C4-2B (cell line): ENCODE data around the gene THSD7B.
"Not testable (repeated sequence)": the region's sequence is repeated elsewhere in the genome, so short reads cannot be mapped to it uniquely, and the experiment has no call there.

Experiments
- H3K27ac ChIP-seq: fragments of 450-650 bp; 2 replicates; pipeline ENCODE4 v1.5.1; 2017
- CTCF ChIP-seq: fragments of 450-650 bp; conservative IDR thresholded peaks from 2 replicates; pipeline ENCODE4 v1.5.1; 2017; ENCODE audit warnings: mild to moderate bottlenecking
- ZFX ChIP-seq: fragments of 450-650 bp; IDR thresholded peaks from 2 replicates; pipeline ENCODE4 v1.6.1; 2017

THSD7B gene

GRCh38 chr2:137321566-137321965 is 556.2 kb downstream of the THSD7B start:
- H3K27ac ChIP-seq = no peak overlapping the region
- TF ChIP-seq ZFX (no peak), CTCF (no peak)

- not testable (repeated sequence) for H3K27ac ChIP-seq
These were observed 566.2 kb downstream of the THSD7B start for GRCh38 chr2:137331562-137331961.

- TF ChIP-seq CTCF = no peak
- no peak for TF ChIP-seq ZFX
- H3K27ac ChIP-seq = no peak overlapping the region
These were observed 568.2 kb downstream of the THSD7B start for GRCh38 chr2:137333386-137334165.

- TF ChIP-seq ZFX = no peak
- no peak for TF ChIP-seq CTCF
- H3K27ac ChIP-seq = no peak overlapping the region
These were observed 570.7 kb downstream of the THSD7B start for GRCh38 chr2:137336067-137336466.

- TF ChIP-seq CTCF (no peak), ZFX (no peak)
- no peak overlapping the region for H3K27ac ChIP-seq
These were observed 573.7 kb downstream of the THSD7B start for GRCh38 chr2:137339051-137339450.

- no peak for TF ChIP-seq ZFX
- TF ChIP-seq CTCF = no peak
- no peak overlapping the region for H3K27ac ChIP-seq
These were observed 580.6 kb downstream of the THSD7B start for GRCh38 chr2:137345994-137346393.

GRCh38 chr2:137348301-137348700 is 583.0 kb downstream of the THSD7B start:
- TF ChIP-seq CTCF (no peak), ZFX (no peak)

GRCh38 chr2:137357634-137358033 is 592.3 kb downstream of the THSD7B start:
- H3K27ac ChIP-seq = no peak overlapping the region
- TF ChIP-seq CTCF (no peak), ZFX (no peak)

More at GRCh38 chr2:137348301-137348700, 583.0 kb downstream of the THSD7B start:
- no peak overlapping the region for H3K27ac ChIP-seq
